Globus pallidus (tissue), 1 donor: ENCODE results near the gene TRPC1.

ENCODE experiments used
- DNase-seq: peaks from one replicate; pipeline ENCODE4 v3.0.0-alpha.2; 2015; ENCODE audit warnings: low spot score

TRPC1 gene

GRCh38 chr3:142839831-142840230 lies 116.0 kb downstream of the TRPC1 start:
- no peak for DNase-seq

GRCh38 chr3:142844339-142844977 lies 120.6 kb downstream of the TRPC1 start:
- DNase-seq: no peak

GRCh38 chr3:142846779-142847577 lies 123.1 kb downstream of the TRPC1 start:
- DNase-seq: no peak

GRCh38 chr3:142849148-142849547 lies 125.3 kb downstream of the TRPC1 start:
- no peak for DNase-seq

- DNase-seq: no peak
Measured at GRCh38 chr3:142850395-142851023, 126.7 kb downstream of the TRPC1 start.

- DNase-seq: no peak
Measured at GRCh38 chr3:142852009-142852408, 128.2 kb downstream of the TRPC1 start.

GRCh38 chr3:142853270-142854168 lies 129.7 kb downstream of the TRPC1 start:
- DNase-seq: no peak

- no peak for DNase-seq
Measured at GRCh38 chr3:142857056-142857455, 133.2 kb downstream of the TRPC1 start.
